Panc1 (cell line): ENCODE results near the gene TMEM185B.

Source experiments
- SIN3A ChIP-seq: IDR thresholded peaks from 2 replicates; pipeline ENCODE4 v1.6.1; 2012; ENCODE audit warnings: low read depth, mild to moderate bottlenecking, low read length, moderate library complexity, borderline replicate concordance; ENCODE audit not compliant: insufficient read depth
- TCF7L2 ChIP-seq: IDR thresholded peaks from 2 replicates; pipeline ENCODE4 v1.6.1; 2011; ENCODE audit warnings: mild to moderate bottlenecking, low read depth, low read length, inconsistent platforms
- TF ChIP-seq, protein P1 (sequence below): fragments of 450-650 bp; IDR thresholded peaks from 2 replicates; pipeline ENCODE4 v1.5.1; 2017; ENCODE audit warnings: mild to moderate bottlenecking
- TF ChIP-seq, protein P2 (sequence below), 2 experiments: IDR thresholded peaks; 2 replicates each; pipeline ENCODE4 v1.6.1; 2011 to 2012; ENCODE audit warnings: low read depth in 2 of 2, control low read depth in 1 of 2, low read length in 1 of 2, mild to moderate bottlenecking in 1 of 2, moderate library complexity in 1 of 2; ENCODE audit not compliant: insufficient read depth in 1 of 2

DNA sequence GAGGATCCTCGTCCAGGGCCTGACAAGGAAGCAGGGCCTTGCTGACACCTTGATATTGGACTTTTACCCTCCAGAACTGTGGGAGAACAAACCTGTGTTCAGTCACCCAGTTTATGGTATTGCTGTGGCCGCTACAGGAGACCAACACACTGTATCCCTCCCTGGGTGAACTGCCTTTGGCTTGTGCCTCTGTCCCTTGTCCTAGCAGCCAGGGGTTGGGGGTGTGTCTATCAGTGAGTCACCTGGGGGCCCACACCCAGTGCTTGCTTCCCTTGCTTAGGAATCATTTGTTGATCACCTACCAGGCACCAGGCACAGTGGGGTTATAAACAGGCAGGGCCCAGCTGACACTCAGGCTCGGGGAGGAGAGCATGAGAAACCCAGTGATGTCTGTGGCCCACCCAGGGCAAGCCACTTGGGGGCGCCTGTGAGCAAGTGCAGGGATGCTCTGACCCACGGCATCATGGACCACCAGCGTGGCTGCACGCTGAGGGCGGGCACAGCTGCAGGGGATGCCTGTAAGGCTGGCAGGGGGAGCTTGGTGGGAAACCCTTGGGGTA lies 17.1 kb downstream of the TMEM185B start:
- TF ChIP-seq, protein P1, sequence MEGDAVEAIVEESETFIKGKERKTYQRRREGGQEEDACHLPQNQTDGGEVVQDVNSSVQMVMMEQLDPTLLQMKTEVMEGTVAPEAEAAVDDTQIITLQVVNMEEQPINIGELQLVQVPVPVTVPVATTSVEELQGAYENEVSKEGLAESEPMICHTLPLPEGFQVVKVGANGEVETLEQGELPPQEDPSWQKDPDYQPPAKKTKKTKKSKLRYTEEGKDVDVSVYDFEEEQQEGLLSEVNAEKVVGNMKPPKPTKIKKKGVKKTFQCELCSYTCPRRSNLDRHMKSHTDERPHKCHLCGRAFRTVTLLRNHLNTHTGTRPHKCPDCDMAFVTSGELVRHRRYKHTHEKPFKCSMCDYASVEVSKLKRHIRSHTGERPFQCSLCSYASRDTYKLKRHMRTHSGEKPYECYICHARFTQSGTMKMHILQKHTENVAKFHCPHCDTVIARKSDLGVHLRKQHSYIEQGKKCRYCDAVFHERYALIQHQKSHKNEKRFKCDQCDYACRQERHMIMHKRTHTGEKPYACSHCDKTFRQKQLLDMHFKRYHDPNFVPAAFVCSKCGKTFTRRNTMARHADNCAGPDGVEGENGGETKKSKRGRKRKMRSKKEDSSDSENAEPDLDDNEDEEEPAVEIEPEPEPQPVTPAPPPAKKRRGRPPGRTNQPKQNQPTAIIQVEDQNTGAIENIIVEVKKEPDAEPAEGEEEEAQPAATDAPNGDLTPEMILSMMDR, result peak; percentile 73
- TF ChIP-seq SIN3A (no peak), TCF7L2 (no peak)
- TF ChIP-seq, protein P2, sequence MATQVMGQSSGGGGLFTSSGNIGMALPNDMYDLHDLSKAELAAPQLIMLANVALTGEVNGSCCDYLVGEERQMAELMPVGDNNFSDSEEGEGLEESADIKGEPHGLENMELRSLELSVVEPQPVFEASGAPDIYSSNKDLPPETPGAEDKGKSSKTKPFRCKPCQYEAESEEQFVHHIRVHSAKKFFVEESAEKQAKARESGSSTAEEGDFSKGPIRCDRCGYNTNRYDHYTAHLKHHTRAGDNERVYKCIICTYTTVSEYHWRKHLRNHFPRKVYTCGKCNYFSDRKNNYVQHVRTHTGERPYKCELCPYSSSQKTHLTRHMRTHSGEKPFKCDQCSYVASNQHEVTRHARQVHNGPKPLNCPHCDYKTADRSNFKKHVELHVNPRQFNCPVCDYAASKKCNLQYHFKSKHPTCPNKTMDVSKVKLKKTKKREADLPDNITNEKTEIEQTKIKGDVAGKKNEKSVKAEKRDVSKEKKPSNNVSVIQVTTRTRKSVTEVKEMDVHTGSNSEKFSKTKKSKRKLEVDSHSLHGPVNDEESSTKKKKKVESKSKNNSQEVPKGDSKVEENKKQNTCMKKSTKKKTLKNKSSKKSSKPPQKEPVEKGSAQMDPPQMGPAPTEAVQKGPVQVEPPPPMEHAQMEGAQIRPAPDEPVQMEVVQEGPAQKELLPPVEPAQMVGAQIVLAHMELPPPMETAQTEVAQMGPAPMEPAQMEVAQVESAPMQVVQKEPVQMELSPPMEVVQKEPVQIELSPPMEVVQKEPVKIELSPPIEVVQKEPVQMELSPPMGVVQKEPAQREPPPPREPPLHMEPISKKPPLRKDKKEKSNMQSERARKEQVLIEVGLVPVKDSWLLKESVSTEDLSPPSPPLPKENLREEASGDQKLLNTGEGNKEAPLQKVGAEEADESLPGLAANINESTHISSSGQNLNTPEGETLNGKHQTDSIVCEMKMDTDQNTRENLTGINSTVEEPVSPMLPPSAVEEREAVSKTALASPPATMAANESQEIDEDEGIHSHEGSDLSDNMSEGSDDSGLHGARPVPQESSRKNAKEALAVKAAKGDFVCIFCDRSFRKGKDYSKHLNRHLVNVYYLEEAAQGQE (IDR thresholded peaks at IDR 0.05; ENCODE audit: insufficient read depth in 1 of 2, low read depth in 2 of 2, low read length in 1 of 2), result no peak
